ENCODE data around the gene FSTL4. TPM values are rescaled to one million over a fixed set of nuclear protein-coding genes. Genes with fewer than 3 reads are reported as not detected.

Gene FSTL4
- total and polyA plus RNA-seq, 9 donors, result 0.07 to 0.22 (median 0.15) TPM; not detected in 4

DNA sequence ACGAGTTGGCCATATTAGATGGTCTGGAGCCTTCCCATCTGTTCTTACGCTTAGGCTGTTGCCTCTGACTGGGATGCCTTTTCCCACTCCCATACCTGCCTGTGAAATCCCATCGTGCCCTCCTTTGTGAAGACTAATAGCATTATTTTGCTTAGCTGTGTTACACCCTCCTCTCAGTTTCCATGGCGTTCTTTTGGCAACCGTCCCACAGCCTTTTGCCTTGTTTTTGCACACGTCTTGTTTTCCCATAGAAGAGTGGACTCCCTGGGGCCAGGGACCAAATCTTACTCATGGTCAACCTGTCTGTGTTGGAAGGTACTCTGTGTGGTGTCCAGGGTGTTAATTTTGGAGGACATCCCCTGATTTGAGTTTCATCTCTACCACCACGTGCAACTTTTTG is 318.4 kb downstream of the FSTL4 start:
- Histone ChIP-seq H3K27ac (no peak overlapping the region), H3K4me1 (ENCODE audit: insufficient read depth) (no peaks in the 10 kb centered on the region), H3K27me3 (no peaks in the 10 kb centered on the region), H3K36me3 (no peaks in the 10 kb centered on the region), H3K9me3 (no peaks in the 10 kb centered on the region), H3K4me3 (no peak overlapping the region)
- WGBS, 3 donors, result 50 to 58% (median 53%) methylated on average over 7 of the region's 7 CpGs
- TF ChIP-seq EP300 (IDR thresholded peaks at IDR 0.05) (no peak), POLR2A (IDR thresholded peaks at IDR 0.05) (no peak)
- TF ChIP-seq, protein P1, sequence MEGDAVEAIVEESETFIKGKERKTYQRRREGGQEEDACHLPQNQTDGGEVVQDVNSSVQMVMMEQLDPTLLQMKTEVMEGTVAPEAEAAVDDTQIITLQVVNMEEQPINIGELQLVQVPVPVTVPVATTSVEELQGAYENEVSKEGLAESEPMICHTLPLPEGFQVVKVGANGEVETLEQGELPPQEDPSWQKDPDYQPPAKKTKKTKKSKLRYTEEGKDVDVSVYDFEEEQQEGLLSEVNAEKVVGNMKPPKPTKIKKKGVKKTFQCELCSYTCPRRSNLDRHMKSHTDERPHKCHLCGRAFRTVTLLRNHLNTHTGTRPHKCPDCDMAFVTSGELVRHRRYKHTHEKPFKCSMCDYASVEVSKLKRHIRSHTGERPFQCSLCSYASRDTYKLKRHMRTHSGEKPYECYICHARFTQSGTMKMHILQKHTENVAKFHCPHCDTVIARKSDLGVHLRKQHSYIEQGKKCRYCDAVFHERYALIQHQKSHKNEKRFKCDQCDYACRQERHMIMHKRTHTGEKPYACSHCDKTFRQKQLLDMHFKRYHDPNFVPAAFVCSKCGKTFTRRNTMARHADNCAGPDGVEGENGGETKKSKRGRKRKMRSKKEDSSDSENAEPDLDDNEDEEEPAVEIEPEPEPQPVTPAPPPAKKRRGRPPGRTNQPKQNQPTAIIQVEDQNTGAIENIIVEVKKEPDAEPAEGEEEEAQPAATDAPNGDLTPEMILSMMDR (IDR thresholded peaks at IDR 0.05), result no peak
- no peak for DNase-seq
- intact Hi-C loops (cut with DNase I), result no loop called here

GRCh38 chr5:133292300-133292699 is 320.0 kb downstream of the FSTL4 start:
- Histone ChIP-seq H3K4me3 (no peak overlapping the region), H3K4me1 (ENCODE audit: insufficient read depth) (no peaks in the 10 kb centered on the region), H3K27ac (no peak overlapping the region), H3K36me3 (no peaks in the 10 kb centered on the region), H3K9me3 (no peaks in the 10 kb centered on the region), H3K27me3 (no peaks in the 10 kb centered on the region)
- TF ChIP-seq EP300 (IDR thresholded peaks at IDR 0.05), result no peak
- no peak for TF ChIP-seq POLR2A (IDR thresholded peaks at IDR 0.05)
- TF ChIP-seq, protein P1 (IDR thresholded peaks at IDR 0.05), result no peak
- intact Hi-C loops (cut with DNase I), result no loop called here
- DNase-seq, result no peak
- 50 to 92% (median 82%) methylated on average over 2 of the region's 2 CpGs for WGBS, 3 donors

DNA sequence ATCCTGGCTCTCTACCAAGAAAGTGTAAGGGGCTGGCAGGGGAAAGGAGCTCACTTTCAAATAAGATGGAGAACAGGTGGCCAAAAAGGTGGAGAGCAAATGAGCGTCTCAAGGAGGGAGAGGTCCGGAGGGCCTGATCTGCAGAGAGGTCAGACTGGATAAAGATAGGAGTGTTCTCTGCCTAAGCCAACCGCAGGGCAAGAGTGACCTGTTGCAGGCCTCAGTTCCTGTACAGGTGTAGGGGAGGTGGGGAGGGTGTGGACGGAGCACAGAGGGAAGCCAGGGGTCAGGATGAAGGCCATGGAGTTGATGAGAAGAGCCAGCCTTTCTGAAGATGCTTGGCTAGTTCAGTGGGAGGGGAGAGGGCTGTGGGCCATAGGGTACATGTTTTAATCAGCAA is 320.8 kb downstream of the FSTL4 start:
- H3K36me3 ChIP-seq, result no peaks in the 10 kb centered on the region
- no peaks in the 10 kb centered on the region for H3K4me1 ChIP-seq (ENCODE audit: insufficient read depth)
- no peaks in the 10 kb centered on the region for H3K9me3 ChIP-seq
- no peaks in the 10 kb centered on the region for H3K27me3 ChIP-seq
- no peak overlapping the region for H3K27ac ChIP-seq
- 75 to 91% (median 85%) methylated on average over 4 of the region's 4 CpGs for WGBS, 3 donors
- TF ChIP-seq, protein P1 (IDR thresholded peaks at IDR 0.05), result no peak
- TF ChIP-seq POLR2A (IDR thresholded peaks at IDR 0.05) (no peak), EP300 (IDR thresholded peaks at IDR 0.05) (no peak)
- intact Hi-C loops (cut with DNase I), result no loop called here
- no peak overlapping the region for H3K4me3 ChIP-seq
- no peak for DNase-seq

GRCh38 chr5:133290669-133291240 is 321.6 kb downstream of the FSTL4 start:
- no peaks in the 10 kb centered on the region for H3K36me3 ChIP-seq
- WGBS, 3 donors, result 62 to 68% (median 62%) methylated on average over 14 to 17 of the region's 17 CpGs
- intact Hi-C loops (cut with DNase I), result no loop called here
- H3K27ac ChIP-seq, result no peak overlapping the region
- no peak overlapping the region for H3K4me3 ChIP-seq
- TF ChIP-seq, protein P1 (IDR thresholded peaks at IDR 0.05), result no peak
- TF ChIP-seq POLR2A (IDR thresholded peaks at IDR 0.05), result no peak
- no peak for TF ChIP-seq EP300 (IDR thresholded peaks at IDR 0.05)
- no peaks in the 10 kb centered on the region for H3K27me3 ChIP-seq
- H3K9me3 ChIP-seq, result no peaks in the 10 kb centered on the region
- no peaks in the 10 kb centered on the region for H3K4me1 ChIP-seq (ENCODE audit: insufficient read depth)
- no peak for DNase-seq

Data from ovary (tissue), 9 donors.